HL-60 (cell line): Measurements from ENCODE around the gene TAF15.

Experiments
- DNase-seq, 2 experiments: peaks; one replicate each; pipeline ENCODE4 v3.0.0-alpha.2; 2010 to 2020; ENCODE audit warnings: low read depth in 1 of 2, low spot score in 1 of 2
- H3K27ac ChIP-seq: fragments of 250-450 bp; sonication (Bioruptor Pico); replicated peaks from 2 replicates; pipeline ENCODE4 v1.5.1; 2020; ENCODE audit warnings: mild to moderate bottlenecking, moderate library complexity
- H3K27me3 ChIP-seq: fragments of 250-450 bp; sonication (Bioruptor Pico); 2 replicates; pipeline ENCODE4 v1.5.1; 2021; ENCODE audit warnings: mild to moderate bottlenecking, moderate library complexity; ENCODE audit not compliant: insufficient read depth, poor library complexity, severe bottlenecking
- H3K4me3 ChIP-seq: replicated peaks from 2 replicates; pipeline ENCODE4 v1.5.1; 2011; ENCODE audit warnings: mild to moderate bottlenecking, control low read depth, low read length; ENCODE audit not compliant: insufficient read depth
- POLR2AphosphoS5 ChIP-seq: IDR thresholded peaks from 2 replicates; pipeline ENCODE4 v1.6.1; 2012; ENCODE audit warnings: low read depth
- TF ChIP-seq, protein P1 (sequence below): IDR thresholded peaks from one replicate; pipeline ENCODE4 v1.5.1; 2011; ENCODE audit warnings: low read length, control low read depth, inconsistent platforms; ENCODE audit not compliant: insufficient read depth
- TF ChIP-seq, protein P2 (sequence below): IDR thresholded peaks from 2 replicates; pipeline ENCODE4 v1.6.1; 2012; ENCODE audit warnings: low read depth; ENCODE audit not compliant: insufficient replicate concordance

The TAF15 gene

GRCh38 chr17:35895636-35896587 lies 86.6 kb downstream of the TAF15 start:
- TF ChIP-seq, protein P1, sequence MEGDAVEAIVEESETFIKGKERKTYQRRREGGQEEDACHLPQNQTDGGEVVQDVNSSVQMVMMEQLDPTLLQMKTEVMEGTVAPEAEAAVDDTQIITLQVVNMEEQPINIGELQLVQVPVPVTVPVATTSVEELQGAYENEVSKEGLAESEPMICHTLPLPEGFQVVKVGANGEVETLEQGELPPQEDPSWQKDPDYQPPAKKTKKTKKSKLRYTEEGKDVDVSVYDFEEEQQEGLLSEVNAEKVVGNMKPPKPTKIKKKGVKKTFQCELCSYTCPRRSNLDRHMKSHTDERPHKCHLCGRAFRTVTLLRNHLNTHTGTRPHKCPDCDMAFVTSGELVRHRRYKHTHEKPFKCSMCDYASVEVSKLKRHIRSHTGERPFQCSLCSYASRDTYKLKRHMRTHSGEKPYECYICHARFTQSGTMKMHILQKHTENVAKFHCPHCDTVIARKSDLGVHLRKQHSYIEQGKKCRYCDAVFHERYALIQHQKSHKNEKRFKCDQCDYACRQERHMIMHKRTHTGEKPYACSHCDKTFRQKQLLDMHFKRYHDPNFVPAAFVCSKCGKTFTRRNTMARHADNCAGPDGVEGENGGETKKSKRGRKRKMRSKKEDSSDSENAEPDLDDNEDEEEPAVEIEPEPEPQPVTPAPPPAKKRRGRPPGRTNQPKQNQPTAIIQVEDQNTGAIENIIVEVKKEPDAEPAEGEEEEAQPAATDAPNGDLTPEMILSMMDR: no peak
- TF ChIP-seq, protein P2, sequence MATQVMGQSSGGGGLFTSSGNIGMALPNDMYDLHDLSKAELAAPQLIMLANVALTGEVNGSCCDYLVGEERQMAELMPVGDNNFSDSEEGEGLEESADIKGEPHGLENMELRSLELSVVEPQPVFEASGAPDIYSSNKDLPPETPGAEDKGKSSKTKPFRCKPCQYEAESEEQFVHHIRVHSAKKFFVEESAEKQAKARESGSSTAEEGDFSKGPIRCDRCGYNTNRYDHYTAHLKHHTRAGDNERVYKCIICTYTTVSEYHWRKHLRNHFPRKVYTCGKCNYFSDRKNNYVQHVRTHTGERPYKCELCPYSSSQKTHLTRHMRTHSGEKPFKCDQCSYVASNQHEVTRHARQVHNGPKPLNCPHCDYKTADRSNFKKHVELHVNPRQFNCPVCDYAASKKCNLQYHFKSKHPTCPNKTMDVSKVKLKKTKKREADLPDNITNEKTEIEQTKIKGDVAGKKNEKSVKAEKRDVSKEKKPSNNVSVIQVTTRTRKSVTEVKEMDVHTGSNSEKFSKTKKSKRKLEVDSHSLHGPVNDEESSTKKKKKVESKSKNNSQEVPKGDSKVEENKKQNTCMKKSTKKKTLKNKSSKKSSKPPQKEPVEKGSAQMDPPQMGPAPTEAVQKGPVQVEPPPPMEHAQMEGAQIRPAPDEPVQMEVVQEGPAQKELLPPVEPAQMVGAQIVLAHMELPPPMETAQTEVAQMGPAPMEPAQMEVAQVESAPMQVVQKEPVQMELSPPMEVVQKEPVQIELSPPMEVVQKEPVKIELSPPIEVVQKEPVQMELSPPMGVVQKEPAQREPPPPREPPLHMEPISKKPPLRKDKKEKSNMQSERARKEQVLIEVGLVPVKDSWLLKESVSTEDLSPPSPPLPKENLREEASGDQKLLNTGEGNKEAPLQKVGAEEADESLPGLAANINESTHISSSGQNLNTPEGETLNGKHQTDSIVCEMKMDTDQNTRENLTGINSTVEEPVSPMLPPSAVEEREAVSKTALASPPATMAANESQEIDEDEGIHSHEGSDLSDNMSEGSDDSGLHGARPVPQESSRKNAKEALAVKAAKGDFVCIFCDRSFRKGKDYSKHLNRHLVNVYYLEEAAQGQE: no peak
- peak; percentile 69 for TF ChIP-seq POLR2AphosphoS5
- peak overlapping the region; percentile 87 for H3K27ac ChIP-seq
- no peaks in the 10 kb centered on the region for H3K27me3 ChIP-seq
- DNase-seq: peak; percentile 91
- no peak overlapping the region for H3K4me3 ChIP-seq
